GM18909 (cell line): Measurements from ENCODE around the gene RND2.
A peak's percentile ranks its signal among the peaks of the same experiment; 100 is the strongest.
"Not testable (repeated sequence)": the region's sequence is repeated elsewhere in the genome, so short reads cannot be mapped to it uniquely, and the experiment has no call there.

Experiments used
- ATAC-seq: cut with Tn5 transposase; IDR thresholded peaks from one replicate; pipeline ENCODE4 v1.9.1; 2021; ENCODE audit warnings: mild to moderate bottlenecking; ENCODE audit not compliant: unreplicated experiment, poor library complexity

RND2 gene, protein sequence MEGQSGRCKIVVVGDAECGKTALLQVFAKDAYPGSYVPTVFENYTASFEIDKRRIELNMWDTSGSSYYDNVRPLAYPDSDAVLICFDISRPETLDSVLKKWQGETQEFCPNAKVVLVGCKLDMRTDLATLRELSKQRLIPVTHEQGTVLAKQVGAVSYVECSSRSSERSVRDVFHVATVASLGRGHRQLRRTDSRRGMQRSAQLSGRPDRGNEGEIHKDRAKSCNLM

DNA sequence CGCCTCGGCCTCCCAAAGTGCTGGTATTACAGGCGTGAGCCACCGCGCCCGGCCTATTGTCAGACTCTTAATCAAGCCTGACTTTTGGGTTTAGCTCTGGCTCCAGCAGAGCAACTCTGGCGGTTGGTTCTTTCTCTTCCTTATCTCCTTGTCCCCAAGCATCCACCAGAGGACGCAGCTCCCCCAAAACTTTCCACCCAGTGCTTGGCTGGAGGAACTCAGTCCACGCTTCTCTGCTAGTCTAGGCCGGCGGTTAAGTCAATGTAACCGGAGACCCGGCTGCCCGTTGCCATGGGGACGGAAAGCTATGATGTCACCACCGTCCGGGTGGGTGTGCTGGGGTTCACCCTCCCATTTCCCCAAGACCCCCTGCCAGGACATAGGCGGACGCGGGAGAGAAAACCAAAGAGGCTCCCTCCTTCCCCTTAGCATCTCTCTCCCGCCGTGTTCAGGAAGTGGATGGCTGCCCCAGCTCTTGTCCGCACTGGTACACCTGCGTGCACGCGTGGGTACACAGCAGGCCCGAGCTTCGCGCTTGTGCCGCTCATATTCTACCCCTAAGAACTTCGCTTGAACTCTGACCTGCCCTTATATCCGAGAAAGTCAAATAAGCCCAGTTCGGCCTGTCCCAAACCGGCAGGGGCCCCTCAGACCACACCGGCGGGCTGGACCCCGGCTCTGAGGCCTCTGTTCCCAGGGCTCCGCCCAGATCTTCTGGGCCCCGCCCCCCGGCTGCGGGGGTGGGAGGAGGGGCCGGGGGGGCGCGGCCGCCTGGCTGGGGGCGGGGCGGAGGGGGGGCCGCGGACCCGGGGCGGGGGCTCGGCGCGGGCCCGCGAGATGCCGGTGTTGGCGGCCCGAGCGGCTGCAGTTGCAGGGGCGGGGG lies at the start of gene RND2:
TSS of gene RND2 (plus strand) at position 825 of the 883 bp plus-strand sequence. CDS start 117 bp downstream, outside the sequence.
- ATAC-seq, result no peak

DNA sequence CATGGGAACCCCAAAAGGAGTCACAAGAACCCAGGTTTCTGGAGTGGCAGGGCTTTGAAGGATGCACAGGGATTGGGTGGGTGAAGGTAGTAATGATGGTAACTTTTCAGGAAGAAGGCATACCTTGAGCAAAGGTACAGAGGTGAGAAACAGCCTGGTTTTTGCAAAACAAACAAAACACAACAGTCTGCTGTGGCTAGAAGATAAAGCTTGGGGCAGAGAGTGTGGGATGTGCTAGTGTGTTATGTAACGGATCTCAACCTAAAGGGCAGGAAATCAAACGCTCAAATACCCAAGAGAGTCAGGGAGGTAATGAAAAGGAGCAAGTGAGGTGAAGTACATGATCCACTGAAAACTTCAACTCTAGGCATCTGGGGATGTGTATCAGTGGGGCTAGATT lies 49.8 kb upstream of the RND2 start:
- ATAC-seq, result no peak

DNA sequence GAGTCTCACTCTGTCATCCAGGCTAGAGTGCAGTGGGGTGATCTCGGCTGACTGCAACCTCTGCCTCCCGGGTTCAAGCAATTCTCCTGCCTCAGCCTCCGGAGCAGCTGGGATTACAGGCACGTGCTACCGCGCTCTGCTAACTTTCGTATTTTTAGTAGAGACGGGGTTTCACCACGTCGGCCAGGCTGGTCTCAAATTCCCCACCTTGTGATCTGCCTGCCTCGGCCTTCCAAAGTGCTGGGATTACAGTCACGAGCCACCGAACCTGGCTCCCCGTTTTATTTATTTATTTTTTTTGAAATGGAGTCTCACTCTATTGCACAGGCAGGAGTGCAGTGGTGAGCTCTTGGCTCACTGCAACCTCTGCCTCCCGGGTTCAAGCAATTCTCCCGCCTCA lies 49.3 kb upstream of the RND2 start:
- not testable (repeated sequence) for ATAC-seq

DNA sequence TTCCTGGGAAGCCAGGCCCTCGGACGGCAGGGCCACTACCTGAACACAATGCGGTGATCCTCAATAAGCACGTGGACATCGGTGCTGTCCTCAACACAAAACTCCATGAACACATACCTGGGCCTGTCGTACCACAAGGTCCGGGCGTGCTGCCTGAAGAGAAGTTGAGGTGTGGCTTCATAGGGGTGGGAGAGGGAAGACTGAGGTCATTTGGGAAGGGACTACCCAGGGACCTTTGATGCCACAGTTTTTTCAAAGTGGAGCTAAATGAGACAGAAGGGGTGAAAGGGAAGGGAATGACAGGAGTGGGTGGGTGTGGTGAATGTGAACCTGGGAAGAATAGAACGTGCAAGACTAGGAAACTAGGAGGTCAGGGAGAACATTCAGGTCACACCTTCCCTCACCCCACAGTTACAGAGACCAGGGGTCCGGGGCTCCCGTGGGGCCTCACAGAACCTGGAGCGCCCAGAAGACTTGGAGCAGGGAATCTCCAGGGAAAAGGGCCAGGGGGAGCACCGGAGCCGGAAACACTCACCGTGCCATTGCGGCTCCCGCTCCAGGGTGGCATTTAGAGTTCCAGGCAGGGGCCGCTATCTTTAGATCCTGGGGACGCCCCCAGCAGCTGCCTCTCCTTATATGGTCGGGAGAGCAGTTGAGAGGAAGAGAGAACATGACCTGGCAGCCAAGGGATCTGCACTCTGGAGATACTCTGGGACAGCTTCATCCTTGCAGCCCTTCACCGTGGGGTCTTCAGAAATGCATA lies 45.3 kb upstream of the RND2 start, which contains the start of gene PTGES3L:
TSS of gene PTGES3L (minus strand) at position 570 of the 763 bp plus-strand sequence. CDS start at position 543, 27 bp downstream.
- no peak for ATAC-seq

DNA sequence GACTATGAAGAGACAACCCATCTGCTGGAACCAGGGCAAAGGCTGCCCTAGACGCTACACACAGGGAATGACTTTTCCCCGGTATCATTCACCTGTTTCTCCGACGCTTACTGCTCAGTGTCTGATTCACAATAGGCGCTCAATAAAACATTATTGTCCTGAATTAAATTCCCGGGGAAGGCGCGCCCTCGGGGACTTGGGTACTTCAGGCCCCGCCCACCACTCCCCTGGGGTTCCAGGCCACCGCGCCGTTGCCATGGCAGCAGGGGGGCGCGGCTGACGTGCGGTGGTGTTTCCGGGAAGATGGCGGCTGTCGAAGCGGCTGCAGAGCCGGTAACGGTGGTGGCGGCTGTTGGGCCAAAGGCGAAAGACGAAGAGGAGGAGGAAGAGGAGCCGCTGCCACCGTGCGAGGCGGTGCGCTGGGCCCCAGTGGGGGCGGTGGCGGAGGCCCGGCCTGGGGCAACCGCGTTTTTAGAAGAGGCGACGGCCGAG lies 44.7 kb upstream of the RND2 start, which contains the start of gene RUNDC1:
TSS of gene RUNDC1 (plus strand) at position 292 of the 492 bp plus-strand sequence. CDS start at position 304, 12 bp downstream.
- peak; percentile 73 for ATAC-seq

DNA sequence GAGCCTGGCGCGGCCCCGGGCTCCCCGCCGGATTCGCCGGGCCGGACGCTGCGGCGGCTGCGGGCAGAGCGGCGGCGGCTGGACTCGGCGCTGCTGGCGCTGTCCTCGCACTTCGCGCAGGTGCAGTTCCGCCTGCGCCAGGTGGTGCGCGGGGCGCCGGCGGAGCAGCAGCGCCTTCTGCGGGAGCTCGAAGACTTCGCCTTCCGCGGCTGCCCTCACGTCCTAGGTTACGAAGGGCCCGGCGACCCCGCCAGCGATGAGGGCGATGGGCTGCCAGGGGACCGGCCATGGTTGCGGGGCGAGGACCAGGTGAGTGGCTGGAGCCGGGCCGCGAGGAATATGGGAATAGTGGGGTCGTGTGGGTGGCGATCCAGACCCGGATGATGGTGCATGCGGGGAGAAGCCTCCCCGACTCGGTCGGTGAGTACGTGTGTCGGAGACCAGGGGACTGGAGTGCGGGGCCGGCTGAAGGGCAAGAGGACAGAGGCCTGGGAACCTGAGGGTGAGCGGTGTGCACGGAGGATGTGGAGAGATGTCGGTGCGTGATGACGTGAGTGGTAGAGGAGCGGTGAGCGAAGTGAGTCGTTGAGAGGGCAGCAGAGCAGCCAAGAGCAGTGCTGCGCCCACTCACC lies 44.1 kb upstream of the RND2 start:
- peak; percentile 45 for ATAC-seq

DNA sequence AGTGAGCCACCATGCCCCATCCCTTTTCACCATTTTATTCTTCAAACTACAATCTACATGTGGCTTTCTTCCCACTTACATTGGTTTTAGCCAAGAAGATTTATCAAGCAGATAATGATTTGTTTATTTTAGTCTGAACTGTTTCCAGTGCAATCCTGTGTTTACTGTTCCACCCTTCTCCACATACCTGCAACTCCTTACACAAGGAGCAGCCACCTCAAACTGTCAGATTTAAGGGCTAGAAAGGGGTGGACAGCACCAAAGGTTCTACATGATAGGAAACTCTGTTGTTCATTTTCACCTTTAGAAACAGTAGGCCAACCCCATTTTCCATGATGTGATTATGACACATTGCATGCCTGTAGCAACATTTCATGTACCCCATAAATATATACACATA lies 42.8 kb upstream of the RND2 start:
- ATAC-seq, result no peak

DNA sequence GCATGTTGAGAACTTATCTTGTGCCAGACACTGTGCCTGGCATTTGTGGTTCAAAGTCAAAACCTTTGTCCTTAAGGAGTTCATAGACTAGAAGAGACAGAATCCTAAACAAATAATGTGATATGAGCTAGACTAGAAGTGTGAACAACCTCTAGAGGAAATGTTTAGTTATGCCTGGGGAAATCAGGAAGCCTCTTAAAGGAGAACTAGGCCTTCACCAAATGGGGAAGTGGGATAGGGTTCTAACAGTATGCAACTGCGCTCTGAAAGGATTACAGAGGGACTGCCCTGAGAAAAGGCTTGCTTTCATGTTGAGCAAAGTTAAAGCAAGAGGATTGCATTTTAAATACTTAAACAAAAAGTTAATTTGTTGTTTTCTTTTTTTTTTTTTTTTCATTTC lies 39.8 kb upstream of the RND2 start:
- ATAC-seq, result no peak

DNA sequence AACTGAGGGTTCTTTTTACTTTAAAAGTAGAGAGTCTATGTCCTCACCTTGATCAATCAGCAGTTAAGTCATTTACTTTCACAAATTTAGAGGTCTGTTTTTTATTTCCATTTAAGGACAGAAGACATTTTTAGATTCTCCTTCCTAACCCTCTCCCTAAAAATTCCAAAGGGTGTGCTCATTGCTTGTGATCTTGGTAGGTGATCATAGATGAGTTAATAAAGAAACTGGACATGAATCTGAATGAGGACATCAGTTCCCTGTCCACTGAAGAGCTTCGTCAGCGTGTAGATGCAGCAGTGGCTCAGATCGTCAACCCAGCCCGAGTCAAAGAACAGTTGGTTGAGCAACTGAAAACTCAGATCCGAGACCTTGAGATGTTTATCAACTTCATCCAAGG lies 35.9 kb upstream of the RND2 start:
- no peak for ATAC-seq

DNA sequence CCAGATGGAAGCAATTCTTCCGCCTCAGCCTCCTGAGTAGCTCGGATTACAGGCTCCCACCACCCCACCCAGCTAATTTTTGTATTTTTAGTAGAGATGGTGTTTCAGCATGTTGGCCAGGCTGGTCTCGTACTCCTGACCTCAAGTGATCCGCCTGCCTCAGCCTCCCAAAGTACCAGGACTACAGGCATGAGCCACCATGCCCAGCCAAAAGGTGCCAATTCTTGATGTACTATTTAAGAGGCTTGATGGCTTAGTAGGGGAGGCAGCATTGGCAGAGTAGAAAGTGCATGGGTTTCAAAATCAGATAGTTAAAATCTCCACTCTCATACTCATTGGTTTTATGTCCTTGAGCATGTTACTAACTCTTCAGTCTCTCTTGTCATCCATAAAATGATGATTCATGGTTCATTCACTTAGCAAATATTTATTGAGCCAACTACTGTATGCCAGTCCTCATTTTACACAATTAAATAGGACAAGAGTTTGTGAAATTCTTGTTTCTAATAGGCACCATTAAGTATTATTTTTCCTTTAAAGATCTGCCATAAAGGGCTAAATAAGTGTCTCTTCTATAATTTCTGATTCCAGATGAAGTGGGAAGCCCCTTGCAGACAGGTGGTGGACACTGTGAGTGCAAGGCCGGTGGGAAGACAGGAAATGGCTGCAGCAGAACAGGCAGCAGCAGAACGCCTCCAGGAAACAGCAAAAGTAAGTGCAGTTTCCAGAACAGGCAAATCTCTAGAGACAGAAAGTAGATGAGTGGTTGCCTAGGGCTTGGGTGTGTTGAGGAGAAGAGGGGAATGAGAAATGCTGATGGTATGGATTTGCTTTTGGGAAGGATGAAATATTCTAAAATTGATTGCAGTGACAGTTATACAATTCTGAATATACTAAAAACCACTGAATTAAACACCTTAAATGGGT lies 35.0 kb upstream of the RND2 start:
- ATAC-seq, result no peak

DNA sequence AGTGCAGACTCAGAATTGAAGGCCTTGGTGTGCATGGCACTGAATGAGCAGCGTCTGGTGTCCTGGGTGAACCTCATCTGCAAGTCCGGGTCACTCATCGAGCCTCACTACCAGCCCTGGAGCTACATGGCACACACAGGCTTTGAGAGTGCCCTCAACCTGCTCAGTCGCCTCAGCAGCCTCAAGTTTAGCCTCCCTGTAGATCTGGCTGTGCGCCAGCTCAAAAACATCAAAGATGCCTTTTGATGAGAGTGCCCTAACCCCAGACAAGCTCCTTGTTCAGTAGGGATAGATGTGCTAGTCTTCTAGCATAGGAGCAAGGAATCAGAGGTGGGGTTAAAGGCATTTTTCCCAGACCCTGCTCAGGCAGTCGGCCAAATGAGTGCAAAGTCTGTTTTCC lies 33.6 kb upstream of the RND2 start:
- ATAC-seq, result no peak

DNA sequence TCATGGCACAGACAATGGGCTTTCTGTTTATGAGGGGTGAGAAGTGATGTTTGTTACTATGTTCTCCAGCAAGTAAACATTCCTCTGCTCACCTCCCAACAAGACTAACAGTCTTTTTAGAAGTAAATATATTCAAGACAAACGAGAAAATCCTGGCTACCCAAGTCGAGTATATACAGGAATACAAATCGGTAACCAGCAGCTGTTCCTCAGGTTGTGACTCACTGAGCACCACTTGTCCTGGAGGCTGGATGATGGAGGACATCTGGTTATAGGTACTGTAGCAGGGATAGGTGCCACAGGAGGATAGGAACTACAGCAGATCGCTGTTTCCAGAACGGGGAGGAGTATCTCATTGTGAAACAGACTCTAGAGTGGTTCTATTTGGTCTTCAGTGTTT lies 32.2 kb upstream of the RND2 start:
- no peak for ATAC-seq

DNA sequence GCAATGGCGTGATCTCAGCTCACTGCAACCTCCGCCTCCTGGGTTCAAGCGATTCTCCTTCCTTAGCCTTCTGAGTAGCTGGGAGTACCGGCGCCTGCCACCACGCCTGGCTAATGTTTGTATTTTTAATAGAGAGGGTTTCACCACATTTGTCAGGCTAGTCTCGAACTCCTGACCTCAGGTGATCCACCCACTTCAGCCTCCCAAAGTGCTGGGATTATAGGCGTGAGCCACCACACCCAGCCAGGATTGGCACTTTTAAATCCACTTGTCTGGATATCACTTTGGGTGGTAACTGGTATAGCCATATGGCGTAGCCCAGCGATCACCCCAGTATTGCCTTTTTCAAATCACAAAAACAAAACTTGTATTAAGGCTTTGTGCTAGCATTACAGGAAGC lies 31.1 kb upstream of the RND2 start:
- not testable (repeated sequence) for ATAC-seq

DNA sequence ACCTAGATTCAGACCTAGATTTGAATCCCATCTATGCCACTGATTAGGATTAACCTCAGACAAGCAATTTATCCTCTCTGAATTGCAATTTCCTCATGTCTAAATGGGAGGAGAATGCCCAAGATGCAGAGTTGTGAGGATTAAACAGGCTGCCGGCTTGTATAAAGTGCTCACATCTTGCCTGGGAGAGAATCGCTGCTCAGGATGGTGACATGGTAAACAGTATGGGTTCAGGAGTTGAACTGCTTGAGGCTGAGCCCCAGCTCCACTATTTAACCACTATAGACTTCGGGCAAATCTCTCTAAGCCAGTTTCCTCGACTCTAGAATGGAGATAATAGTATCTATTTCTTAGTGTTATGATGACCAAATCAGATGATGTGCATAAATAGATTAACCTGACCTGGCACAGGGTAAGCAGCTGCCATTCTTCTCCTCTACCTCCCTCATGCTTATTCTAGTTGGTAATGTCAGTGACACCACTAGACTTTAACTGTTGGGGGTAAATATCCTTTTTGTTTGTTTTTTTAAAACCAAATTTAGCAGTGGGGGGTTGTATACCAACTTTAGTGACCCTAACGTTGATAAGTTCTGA lies 27.5 kb upstream of the RND2 start:
- ATAC-seq, result no peak

DNA sequence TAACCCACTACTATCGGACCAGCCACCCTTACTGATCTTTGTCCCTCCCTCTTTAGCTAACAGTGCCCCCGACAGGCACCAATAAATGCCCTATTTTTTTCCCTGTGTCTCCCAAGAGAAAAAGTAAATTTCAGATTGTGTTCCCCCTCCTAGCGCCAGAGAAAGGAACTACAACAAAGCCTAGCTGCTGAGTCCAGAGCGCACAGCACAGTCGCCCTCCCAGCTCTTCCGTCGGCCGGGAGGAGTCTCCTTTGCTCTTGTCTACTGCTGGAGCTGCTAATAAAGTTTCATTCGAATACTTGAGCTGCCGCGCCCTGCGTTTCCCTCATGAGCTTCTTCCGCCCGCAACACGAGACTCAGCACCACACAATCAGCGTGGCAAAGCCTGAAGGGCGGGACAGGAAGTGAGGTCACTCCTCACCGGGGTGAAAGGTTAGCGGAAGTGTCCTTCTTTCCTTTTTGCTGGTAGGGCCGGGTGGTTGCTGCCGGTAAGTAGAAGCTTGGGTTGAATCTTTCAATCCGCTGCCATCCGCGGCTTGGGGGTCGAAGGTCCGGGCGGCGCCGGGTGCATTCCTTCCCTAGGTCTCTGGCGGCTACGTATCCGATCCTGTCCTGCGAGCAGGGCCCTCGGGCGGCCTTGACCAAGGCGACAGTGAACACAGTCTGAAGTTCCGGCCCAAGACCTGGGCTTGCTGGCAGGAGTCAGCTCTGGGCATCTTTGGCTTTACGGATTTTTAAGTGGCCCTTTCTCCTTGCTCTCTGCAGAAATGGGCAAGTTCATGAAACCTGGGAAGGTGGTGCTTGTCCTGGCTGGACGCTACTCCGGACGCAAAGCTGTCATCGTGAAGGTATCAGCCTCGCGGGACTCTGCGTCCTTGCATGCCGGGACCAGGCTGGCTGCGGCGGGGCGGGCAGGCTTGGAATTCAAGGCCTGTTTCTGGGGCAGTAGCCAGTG lies 26.8 kb upstream of the RND2 start, which contains the start of gene RPL27:
TSS of gene RPL27 (plus strand) at position 436 of the 955 bp plus-strand sequence. CDS start at position 768, 332 bp downstream.
- peak; percentile 91 for ATAC-seq

DNA sequence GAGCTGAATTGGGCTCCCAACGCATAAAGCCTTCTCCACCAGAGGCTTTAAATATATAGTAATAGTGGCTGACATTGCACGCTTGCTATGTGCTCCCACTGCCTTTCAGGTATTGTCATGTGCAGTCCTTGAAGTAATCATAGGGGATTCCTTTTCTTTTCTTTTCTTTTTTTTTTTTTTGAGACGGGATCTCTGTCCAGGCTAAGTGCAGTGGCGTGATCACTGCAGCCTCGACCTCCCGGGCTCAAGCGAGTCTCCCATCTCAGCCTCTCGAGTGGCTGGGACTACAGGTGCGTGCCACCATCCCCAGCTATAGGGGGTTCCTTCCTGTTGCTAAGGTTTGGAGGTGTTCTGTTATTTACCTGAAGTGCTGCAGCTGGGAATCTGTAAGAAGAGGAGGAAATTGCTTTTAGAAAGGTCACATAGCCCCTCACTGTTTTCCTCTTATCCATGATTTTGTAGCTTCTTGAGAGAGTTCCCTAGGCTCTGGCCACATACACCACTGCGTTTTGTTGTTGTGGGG lies 26.0 kb upstream of the RND2 start:
- ATAC-seq, result no peak

DNA sequence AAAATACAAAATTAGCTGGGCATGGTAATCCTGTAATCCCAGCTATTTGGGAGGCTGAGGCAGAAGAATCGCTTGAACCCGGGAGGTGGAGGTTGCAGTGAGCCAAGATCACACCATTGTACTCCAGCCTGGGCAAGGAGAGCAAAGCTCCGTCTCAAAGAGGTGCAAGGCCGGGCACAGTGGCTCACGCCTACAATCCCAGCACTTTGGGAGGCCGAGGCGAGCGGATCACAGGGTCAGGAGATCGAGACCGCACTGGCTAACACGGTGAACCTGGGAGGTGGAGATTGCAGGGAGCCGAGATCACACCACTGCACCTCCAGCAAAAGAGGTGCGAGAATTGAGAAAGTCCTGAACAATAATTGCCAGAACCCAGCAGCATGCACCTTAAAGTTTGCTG lies 24.1 kb upstream of the RND2 start:
- not testable (repeated sequence) for ATAC-seq
